DMS53 treated with DMSO at 0.1 percent for 48 hours (cell line): ENCODE measurements around the gene ERCC6L2.
A peak's percentile ranks its signal among the peaks of the same experiment; 100 is the strongest.

Source experiments
- DNase-seq: peaks from one replicate; lab custom pipeline; 2025; ENCODE audit not compliant: unreplicated experiment; lab: John Stamatoyannopoulos, UW

The ERCC6L2 gene

DNA sequence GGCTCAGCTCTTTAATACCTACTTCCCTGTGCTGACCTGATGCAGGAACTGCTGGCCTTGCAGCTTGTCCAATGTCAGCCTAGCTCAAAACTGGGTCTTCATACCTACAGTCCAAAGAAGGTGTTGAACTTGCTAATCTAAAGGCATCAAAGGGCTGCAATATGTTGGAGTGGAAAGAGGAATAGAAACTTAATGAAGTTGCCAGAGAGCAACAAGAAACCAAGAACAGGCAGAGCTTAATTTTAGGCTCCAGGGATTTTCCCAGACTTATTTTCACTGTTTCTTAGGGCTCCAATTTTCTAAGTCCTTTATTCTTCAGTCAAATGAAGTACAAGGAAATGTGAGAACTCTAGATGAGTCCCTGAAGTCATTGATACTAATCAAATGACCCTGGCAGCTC, 17.6 kb upstream of the ERCC6L2 start:
- DNase-seq: no peak

DNA sequence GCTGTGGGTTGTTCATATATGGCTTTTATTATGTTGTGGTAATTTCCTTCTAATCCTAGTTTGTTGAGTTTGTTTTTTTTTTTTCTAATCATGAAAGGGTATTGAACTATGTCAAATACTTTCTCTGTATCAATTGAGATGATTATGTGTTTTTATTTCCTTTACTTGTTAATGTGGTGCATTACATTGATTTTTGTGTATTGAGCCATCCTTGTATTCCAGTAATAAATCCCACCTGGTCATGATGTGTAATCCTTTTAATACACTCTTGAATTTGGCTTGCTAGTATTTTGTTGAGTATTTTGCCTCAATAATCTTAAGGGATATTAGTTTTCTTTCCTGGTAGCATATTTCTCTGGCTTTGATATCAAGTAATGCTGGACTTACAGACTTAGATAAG, 13.1 kb upstream of the ERCC6L2 start:
- no peak for DNase-seq

DNA sequence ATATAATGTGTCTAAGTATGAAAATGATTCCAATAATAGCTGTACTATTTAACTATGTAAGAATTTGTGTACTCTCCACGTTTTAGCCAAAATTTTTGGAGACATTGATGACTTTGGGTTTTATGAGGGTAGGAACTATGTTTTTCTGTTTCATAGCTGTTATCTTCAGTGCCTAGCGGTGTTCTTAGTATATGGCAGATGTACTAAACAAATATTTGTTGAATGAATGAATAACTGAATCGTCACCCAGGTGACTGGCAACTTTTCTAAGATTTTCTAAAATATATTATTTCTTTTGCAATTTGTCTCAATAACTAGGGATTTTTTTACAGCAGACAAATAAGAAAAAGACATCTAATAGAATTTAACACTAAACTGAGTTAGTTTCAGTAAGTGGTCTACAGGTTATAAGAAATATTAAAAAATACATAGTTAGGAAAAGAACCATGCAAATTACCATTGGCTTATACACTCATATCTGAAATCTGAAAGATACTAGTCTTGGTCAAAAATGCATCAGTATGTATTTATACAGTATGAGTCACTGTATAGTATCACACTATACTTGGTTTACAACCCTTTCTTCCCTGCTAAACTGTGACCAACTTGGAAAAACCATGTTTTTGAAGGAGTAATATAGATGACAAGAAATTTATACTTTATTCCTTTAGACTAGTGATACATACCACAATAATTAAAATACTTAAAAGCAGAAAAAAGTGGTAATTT, 10.5 kb upstream of the ERCC6L2 start:
- no peak for DNase-seq

DNA sequence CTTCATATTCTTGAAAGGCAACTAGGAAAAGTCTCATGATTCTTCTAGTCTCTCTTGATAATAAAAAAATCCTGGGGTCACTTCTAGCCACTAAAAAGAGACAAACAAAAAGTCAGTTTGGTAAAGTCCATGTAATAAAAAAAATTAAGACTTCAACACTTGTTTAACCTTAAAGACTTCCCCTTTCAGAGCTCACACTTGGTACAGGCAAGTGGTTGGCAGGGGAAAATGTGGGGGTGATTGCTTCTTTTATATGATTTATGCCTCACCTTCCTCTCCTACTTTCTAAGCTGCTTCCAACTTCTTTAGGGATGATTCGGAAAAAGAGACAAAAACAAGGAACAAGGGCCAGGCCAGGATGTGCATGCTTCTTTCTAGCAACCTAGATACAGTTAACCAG, 5.1 kb upstream of the ERCC6L2 start:
- DNase-seq: no peak

DNA sequence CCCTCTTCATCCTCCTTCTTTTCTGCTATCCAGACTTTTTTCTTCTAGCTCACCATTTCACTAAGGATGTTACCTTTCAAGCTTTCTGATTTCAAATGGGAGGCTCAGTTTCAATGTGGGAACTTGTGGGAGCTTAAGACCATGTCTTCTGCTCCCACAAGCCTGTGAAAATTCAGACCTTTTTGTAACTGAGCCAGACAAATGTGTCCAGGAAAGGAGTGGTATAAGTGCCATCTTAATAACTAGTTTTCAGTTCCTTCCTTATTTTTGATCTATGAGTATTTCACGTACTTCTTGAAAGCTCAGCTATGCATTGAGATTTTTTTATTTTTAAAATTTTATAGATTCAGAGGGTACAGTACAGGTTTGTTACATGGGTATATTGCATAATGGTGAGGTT, 4.6 kb upstream of the ERCC6L2 start:
- DNase-seq: no peak

DNA sequence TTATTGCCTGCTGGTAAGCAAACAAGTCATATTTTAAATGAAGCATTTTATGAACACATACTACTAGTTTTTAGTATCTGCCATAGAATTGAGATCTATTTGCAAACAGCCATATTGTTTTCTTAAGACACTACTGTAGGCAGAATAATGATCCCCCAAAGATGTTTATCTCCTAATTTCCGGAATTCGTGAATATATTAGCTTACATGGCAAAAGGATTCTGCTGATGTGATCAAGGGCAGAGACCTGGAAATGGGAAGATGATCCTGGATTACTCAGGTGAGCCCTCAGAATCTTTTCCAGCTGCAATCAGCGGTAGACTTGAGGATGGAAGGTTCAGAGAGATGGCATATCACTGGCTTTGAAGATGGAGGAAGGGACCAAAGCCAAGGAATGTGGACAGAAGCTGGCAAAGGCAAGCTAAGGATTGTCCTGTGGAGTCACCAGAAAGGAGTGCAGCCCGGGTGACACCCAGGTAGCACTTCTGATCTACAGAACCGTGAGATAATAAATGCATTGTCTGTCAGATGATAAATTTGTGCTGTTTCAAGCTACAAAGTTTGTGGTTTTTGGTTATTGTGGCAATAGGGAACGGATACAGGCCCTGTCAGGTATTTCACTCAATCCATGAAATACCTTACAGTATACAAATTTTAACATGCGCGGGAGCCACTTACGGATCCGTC, 1.0 kb upstream of the ERCC6L2 start:
- no peak for DNase-seq

DNA sequence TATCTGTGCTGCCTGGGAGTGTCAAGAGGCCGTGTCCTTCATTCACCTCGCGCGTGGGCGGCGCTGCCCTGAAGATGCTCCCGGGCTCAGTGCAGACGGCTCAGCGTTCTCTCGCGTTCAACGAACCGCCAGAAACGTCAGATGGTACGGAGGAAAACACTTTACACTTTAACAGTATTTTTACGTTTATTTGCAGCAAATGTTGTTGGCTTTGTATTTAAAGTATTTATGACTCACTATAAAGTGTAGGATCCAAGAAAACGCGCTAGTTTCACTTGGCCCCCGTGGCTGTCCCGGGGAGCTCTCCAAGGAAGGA, 544 bp upstream of the ERCC6L2 start:
- peak; percentile 34 for DNase-seq

DNA sequence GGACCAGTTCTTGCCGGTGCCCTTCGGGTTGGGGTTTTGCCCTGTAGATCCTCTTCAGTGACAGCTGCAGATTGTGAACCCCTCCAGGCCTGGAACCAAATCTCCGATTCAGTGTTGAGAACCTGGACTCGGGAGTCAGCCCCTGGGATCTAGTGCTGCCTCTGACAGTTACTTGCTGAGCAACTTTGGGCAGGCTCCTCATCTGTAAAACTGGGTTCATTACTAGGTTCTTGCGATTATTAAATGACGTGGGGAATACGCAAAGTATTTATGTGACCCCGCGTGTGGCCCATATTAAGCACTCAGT, 600 bp downstream of the ERCC6L2 start:
- no peak for DNase-seq

DNA sequence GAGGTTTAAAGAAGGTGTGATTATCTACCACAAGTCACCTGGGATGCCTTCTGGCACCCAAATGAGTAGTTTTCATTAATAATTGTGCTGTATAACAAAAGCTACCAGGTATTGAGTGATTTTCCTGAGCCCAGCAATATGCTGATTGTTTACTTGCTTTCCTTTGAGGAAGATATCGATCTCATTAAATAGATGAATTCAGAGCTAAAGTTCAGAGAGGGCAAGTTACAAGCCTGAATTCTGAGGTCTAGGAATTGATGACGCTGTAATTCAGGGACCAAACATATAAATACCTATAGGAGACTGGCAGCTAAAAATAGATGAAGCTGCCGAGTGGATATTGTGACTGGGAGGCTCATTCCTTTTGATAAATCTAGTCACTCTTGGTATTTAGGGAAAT, 1.1 kb downstream of the ERCC6L2 start:
- DNase-seq: no peak

DNA sequence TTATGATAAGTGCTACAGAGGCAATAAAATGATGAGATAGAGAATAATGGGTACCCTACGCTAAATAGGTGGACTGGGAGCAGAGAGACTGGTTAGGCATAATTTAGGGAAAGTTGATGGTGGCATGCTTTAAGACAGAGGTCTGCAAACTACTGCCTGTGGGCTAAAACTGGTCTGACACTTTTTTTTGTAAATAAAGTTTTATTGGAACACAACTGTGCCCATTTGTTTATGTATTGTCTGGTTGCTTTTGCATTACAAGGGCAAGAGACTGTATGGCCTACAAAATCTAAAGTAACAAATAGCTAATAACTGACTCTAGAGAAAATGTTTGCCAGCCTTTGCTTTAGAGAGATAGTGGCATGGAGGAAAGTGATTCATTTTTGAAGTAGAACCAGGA, 2.5 kb downstream of the ERCC6L2 start:
- DNase-seq: no peak

DNA sequence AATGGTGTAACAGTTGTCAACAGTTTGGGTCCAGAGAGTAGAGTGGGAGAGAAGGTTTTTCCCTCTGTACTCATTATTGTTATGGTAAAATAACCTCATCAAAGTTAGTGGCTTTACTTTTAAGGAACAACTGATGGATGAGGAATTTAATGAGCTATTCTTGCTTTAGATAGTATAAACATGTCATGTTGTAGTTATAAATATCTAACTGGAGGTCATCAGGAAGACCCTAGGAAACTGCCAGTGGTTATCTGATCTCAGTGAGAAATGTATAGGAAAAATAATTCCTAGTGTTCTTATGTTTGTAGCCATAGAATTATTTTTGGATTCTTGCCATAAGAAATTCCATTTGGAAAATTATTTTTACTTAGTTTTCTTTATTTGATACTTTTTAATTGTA, 4.1 kb downstream of the ERCC6L2 start:
- no peak for DNase-seq

DNA sequence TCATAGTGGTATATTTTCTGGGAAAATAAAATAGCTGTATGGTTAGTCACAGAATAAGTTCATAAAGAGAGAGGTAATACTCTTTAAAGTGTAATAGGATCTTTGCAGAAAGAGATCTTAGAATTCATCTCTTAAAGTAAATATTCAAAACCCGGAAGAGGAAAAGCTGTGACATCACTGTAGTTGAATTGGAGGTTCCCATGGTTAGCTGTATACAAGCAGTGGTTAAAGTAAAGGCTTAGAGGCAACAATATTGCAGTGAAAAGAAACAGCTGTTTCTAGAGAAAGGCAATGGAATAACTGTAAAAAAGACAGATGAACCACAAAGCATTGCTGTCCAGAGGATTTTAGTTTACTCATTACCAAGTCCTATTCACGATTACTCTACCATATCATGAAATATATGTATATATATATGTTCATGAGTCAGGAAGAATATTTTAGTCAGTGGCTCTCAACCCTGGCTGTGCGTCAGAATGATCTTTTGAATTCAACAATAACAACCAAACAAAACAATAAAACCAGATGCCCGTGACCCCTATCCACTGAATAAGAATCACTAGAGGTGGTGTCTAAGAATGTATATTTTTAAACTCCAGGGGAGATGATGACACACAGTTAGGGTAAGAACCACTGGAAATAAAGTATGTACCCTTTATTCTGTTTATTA, 4.7 kb downstream of the ERCC6L2 start:
- DNase-seq: no peak

DNA sequence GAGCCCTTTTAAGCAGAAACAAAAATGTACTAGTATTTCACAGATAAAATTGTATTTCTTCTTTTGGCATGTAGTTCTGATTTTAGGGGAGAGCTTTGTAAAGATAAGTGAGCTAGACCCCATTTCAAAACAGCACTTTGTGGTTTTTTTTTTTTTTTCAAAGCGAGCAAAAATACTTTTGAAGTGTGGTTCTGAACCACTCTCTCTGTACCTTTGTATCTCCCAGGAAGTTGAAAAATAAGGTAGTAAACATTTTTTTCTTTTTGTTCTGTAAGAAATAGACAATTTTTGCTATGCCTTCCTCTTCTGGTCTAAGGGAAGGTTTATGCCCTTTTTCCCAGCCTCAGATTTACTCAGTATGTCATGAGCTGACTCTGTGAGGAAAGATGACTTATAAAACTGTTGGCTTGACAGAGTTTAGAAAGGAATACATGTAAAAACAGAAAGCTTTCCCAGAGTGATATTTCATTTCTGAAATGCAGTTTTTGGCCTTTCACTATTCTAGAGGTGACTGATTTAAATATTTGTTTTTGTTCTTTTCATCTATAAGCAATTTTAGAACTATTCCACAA, 12.5 kb downstream of the ERCC6L2 start:
- DNase-seq: no peak

DNA sequence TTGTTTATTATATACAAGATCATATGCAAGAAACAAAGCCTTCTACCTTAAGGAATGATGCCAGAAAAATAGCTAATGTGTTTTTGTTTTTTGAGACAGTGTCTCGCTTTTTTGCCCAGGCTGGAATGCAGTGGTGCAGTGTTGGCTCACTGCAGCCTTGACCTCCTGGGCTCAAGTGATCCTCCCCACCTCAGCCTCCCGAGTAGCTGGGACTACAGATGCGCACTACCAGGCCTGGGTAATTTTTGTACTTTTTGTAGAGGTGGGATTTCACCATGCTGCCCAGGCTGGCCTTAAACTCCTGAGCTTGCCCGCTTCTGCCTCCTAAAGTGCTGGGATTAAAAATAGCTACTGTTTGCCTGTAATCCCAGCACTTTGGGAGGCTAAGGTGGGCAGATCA, 15.1 kb downstream of the ERCC6L2 start:
- no peak for DNase-seq

DNA sequence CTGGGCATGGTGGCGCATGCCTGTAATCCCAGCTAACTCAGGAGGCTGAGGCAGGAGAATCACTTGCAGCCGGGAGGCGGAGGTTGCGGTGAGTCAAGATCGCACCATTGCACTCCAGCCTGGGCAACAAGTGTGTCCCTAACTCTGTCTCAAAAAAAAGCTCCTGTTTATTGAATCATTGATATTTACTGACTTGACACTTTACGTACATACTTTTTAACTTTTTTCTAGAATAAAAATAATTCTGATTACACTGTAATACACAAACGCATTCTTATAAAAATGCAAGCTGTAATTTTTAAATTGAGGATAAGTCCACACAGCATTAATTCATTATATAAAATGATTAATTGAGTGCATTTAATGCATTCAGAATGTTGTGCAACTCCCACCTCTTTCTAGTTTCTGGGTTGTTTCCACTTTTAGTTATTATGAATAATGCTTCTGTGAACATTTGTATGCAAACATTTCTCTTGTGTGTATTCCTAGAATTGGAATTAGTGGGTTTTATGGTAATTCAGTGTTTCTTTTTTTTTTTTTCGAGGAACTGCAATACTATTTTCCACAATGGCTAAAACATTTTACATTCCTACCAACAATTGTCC, 15.7 kb downstream of the ERCC6L2 start:
- DNase-seq: no peak

DNA sequence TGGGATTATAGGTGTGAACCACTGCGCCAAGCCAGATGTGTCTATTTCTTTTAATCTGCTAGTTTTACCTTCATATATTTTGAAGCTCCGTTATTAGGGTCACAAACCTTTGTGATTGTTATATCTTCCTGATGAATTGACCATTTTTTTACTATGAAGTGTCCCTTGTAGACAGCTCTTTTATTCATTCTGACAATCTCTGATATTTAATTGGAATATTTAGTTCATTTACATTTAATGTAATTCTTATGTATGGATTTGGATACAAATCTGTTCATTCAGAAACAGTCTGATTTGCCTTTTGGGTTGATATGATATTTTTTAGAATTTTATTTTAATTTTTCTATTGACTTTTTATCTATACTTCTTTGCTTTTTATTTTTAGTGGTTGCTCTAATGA, 17.2 kb downstream of the ERCC6L2 start:
- DNase-seq: no peak

DNA sequence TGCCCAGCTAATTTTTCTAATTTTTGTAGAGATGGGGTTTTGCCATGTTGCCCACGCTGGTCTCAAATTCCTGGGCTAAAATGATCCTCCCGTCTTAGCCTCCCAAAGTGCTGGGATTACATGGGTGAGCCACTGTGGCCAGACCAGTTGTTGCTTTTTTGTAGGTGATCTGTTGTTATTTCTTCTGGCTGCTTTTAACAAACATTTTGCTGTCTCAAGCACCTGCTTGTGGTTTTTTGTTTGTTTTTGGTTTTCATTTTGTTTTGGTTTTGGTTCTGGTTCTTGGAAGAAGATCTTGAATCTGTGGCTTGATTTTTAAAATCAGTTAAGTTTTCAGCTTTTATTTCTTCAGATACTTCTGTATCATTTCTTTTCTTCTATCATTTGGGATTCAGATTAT, 21.1 kb downstream of the ERCC6L2 start:
- no peak for DNase-seq

DNA sequence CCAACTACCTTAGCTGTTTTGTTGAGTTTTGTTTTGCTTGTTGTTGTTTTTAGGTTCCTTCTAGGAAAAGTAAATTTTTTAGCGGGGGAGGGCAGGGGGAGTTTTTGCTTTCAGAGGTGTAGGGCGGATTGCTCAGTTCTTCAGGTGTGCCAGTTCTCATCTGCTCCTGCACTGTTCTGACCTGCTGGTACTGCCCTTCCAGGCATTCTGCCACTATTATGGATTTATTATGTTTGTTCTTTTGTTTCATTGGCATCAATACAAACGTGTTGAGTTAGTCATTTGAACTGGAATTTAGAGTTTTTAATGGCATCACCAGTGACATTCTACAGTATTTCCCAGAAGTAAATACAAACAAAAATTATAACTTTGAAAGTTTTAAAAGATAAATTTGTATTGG, 26.0 kb downstream of the ERCC6L2 start:
- no peak for DNase-seq

DNA sequence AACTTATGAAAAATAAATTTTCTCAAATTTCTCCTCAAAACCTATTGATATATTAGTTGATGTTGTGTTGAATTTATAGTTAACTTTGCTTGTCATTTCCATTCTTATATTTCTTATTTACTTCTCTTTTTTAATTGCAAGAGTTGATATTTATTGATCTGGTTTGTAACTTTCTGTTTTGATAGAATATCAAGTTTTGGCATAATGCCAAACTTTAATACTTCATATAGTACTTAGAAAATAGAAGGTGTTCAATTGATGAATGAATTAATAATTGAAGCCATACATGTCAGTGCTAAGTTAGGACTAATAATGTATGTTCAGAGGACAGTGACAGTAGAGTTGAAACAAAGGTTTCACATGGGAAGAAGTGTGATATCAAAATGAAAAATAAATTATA, 27.9 kb downstream of the ERCC6L2 start:
- DNase-seq: no peak

DNA sequence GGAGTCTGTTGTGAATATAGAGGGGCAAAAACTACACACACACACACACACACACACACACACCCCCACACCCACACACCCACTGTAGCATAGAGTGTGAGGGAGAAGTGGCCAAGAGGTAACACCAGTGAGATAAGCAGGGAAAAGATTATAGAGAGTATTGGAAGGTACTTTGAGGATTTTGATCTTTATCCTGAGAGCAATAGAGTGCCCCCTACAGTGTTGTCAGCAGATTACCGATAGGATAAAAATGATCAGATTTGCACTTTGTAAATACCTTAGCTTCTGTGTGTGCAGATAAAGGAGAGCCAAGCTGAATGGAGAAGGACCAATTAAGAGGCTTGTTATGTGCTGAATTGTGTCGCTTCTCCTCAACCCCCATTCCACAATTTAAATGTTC, 32.3 kb downstream of the ERCC6L2 start:
- no peak for DNase-seq

DNA sequence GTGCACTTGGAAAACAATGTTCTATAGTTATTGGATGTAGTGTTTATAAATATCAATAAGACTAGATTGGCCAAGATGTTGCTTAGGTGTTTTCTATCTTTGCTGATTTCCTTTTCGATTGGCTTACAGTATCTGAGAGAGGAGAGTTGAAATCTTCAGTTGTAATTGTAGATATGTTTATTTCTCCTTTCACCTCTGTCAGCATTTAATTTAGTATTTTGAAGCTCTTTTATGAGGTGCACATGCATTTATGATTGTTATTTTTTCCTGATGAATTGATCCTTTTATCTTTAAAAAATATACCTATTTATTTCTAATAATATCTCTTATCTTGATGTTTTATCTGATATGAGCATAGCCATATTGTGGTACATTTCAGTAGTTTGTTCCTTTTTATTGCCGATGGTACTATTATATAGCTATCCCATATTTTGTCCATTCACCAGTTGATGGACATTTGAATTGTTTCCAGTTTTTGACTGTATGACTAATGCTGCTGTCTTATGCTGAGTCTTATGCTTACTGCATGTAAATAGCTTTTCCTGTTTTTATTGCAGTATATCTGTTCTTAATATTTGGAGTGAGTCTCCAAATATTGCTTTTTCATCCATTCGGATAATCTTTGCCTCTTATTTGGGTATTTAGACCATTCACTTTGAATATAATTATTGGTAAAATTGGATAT, 34.7 kb downstream of the ERCC6L2 start:
- DNase-seq: no peak
